GM23338 (cell line): ENCODE measurements around the gene PTGIR. TPM values are rescaled to one million over a fixed set of nuclear protein-coding genes. Genes with fewer than 3 reads are reported as not detected.

Experiments
- ATAC-seq: fragments of 200-7000 bp; cut with Tn5 transposase; 3 replicates; pipeline ENCODE4 v1.9.1; 2020
- DNase-seq: peaks from one replicate; pipeline ENCODE4 v3.0.0-alpha.2; 2015; ENCODE audit warnings: low spot score
- H2AFZ ChIP-seq: fragments of 200-600 bp; sonication (generic); 2 replicates; pipeline ENCODE4 v1.8.0; 2016; ENCODE audit warnings: antibody characterized with exemption, mild to moderate bottlenecking, moderate library complexity
- H3F3A ChIP-seq: fragments of 200-600 bp; sonication (generic); replicated peaks from 2 replicates; pipeline ENCODE4 v1.8.0; 2017; ENCODE audit warnings: antibody characterized with exemption, mixed run types, low read depth
- H3K27ac ChIP-seq: fragments of 200-600 bp; sonication (generic); 2 replicates; pipeline ENCODE4 v1.6.1; 2016; ENCODE audit warnings: low read depth
- H3K27me3 ChIP-seq: fragments of 200-600 bp; sonication (generic); 2 replicates; pipeline ENCODE4 v1.8.0; 2016; ENCODE audit warnings: mild to moderate bottlenecking, mixed run types, moderate library complexity; ENCODE audit not compliant: insufficient read depth
- H3K36me3 ChIP-seq: fragments of 200-600 bp; sonication (generic); 2 replicates; pipeline ENCODE4 v1.8.0; 2016; ENCODE audit warnings: mild to moderate bottlenecking; ENCODE audit not compliant: insufficient read depth
- H3K4me1 ChIP-seq: fragments of 200-600 bp; sonication (generic); 2 replicates; pipeline ENCODE4 v1.8.0; 2016; ENCODE audit warnings: mild to moderate bottlenecking, moderate library complexity; ENCODE audit not compliant: insufficient read depth
- H3K4me2 ChIP-seq: fragments of 200-600 bp; sonication (generic); 2 replicates; pipeline ENCODE4 v1.7.1; 2017; ENCODE audit warnings: mixed run types
- H3K4me3 ChIP-seq: fragments of 200-600 bp; sonication (generic); 2 replicates; pipeline ENCODE4 v1.6.1; 2016; ENCODE audit warnings: mixed run types
- H3K79me2 ChIP-seq: fragments of 200-600 bp; sonication (generic); replicated peaks from 2 replicates; pipeline ENCODE4 v1.8.0; 2017; ENCODE audit warnings: mild to moderate bottlenecking; ENCODE audit not compliant: insufficient read depth
- H3K9me2 ChIP-seq: fragments of 200-600 bp; sonication (generic); 2 replicates; pipeline ENCODE4 v1.8.0; 2017; ENCODE audit not compliant: insufficient read depth
- H4K20me1 ChIP-seq: fragments of 200-600 bp; sonication (generic); replicated peaks from 2 replicates; pipeline ENCODE4 v1.8.0; 2017; ENCODE audit warnings: mild to moderate bottlenecking; ENCODE audit not compliant: insufficient read depth
- H3K27ac Mint-ChIP-seq: 2 replicates; pipeline ENCODE4 v1.8.0; 2020; ENCODE audit warnings: inconsistent platforms, mild to moderate bottlenecking, moderate library complexity, mixed read lengths
- H3K27me3 Mint-ChIP-seq: 3 replicates; pipeline ENCODE4 v1.8.0; 2022; ENCODE audit warnings: low read depth, mild to moderate bottlenecking, moderate library complexity, mixed read lengths, inconsistent platforms; ENCODE audit not compliant: insufficient read depth, poor library complexity
- H3K36me3 Mint-ChIP-seq: 3 replicates; pipeline ENCODE4 v1.8.0; 2021; ENCODE audit warnings: low read depth, mild to moderate bottlenecking, inconsistent platforms, moderate library complexity, mixed read lengths
- H3K4me1 Mint-ChIP-seq: 3 replicates; pipeline ENCODE4 v1.8.0; 2020; ENCODE audit warnings: mild to moderate bottlenecking, inconsistent platforms, mixed read lengths
- H3K4me3 Mint-ChIP-seq: 3 replicates; pipeline ENCODE4 v1.8.0; 2021; ENCODE audit warnings: moderate library complexity, mild to moderate bottlenecking, inconsistent platforms, mixed read lengths
- H3K9me3 Mint-ChIP-seq: 3 replicates; pipeline ENCODE4 v1.8.0; 2020; ENCODE audit warnings: moderate library complexity, mild to moderate bottlenecking, inconsistent platforms, mixed read lengths
- CREB1 ChIP-seq: fragments of 250-450 bp; sonication (Bioruptor Pico); IDR thresholded peaks from 2 replicates; pipeline ENCODE4 v1.5.0; 2020; ENCODE audit warnings: low read depth, mild to moderate bottlenecking, moderate library complexity
- JUNB ChIP-seq: IDR thresholded peaks from one replicate; pipeline ENCODE4 v1.6.1; 2016; ENCODE audit warnings: antibody characterized with exemption; ENCODE audit not compliant: unreplicated experiment
- POLR2AphosphoS5 ChIP-seq: IDR thresholded peaks from 2 replicates; pipeline ENCODE4 v1.6.1; 2016; ENCODE audit warnings: antibody characterized with exemption, low read depth
- ZNF114 ChIP-seq: fragments of 250-450 bp; sonication (Bioruptor Pico); IDR thresholded peaks from 2 replicates; pipeline ENCODE4 v1.5.0; 2020; ENCODE audit warnings: mild to moderate bottlenecking, moderate library complexity
- ZNF331 ChIP-seq: fragments of 250-450 bp; sonication (Bioruptor Pico); IDR thresholded peaks from 2 replicates; pipeline ENCODE4 v1.5.0; 2020; ENCODE audit warnings: low read depth, mild to moderate bottlenecking, moderate library complexity
- polyA plus RNA-seq: library from polyadenylated mRNA; unstranded; fragments of >200 nt; fragmentation: Nextera tagmentation; extraction: Ambion mirVana; gene quantifications from 2 replicates; pipeline ENCODE4 v1.2.1, GENCODE V29; 2016
- total RNA-seq: library from RNA; depleted of rRNA; stranded (reverse); fragments of >200 nt; shearing (Covaris generic); gene quantifications from 2 replicates; pipeline ENCODE4 v1.2.3, GENCODE V29; 2014
- TF ChIP-seq, protein P1 (sequence below): fragments of 250-450 bp; sonication (Bioruptor Pico); IDR thresholded peaks from 2 replicates; pipeline ENCODE4 v1.5.0; 2020; ENCODE audit warnings: mild to moderate bottlenecking, moderate library complexity
- TF ChIP-seq, protein P2 (sequence below): IDR thresholded peaks from one replicate; pipeline ENCODE4 v1.6.1; 2018; ENCODE audit warnings: antibody characterized with exemption; ENCODE audit not compliant: unreplicated experiment

The PTGIR gene
- total and polyA plus RNA-seq, 2 experiments from 2014 or later = not detected

DNA sequence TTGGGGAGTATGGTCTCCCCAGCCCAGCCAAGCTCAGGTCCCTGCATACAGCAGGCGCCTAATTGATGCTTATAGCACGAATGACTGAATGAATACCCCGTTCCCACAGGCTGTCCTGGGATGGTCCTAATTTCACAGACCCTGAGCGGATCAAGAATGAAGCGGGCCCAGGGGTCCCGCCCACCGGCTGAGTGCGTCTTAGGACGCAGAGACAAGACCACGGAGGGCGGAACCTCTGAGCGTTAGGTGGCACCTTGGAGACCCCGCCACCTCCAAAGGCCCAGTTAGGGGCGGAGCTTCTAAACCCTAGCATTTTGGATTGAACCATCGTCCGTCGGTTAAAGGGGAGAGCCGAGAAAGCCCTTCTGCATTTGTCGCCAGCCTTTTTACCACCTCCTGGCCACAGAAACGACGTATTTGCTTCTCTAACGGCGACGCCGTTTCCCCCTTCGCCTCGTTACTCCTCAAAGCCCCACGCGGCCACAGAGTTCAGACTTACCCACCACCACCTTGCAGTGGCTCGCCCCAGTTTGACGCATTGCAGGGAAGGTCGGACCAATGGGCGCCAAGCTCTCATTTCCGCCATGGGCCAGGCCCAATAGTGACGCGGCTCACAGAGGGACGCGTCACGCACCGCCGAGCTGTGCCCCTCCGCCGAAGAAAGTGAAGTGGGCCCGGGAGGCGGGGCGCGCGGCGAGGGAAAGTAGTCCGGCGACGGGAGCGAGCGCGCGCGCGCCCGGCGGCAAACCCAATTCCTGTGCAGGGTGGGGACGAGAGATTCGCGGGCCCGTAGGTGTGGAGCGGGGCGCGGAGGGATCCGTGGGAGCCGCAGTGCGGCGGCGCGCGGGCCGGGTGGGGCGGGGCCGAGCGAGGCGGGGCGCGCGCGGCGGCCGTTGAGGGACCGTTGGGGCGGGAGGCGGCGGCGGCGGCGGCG, 24.2 kb downstream of the PTGIR start:
- Histone ChIP-seq H2AFZ (peak overlapping the region; percentile 73), H3K4me2 (peak overlapping the region; percentile 60), H3K79me2 (peaks cover 39% of the 10 kb centered on the region), H3K4me3 (peak overlapping the region; percentile 100), H3K27ac (peak overlapping the region; percentile 94), H3K4me1 (peaks cover 11% of the 10 kb centered on the region), H3K9me2 (no peaks in the 10 kb centered on the region), H3K36me3 (no peaks in the 10 kb centered on the region; the same call in 1 of the 2 replicates), H4K20me1 (peaks cover 21% of the 10 kb centered on the region), H3K27me3 (no peaks in the 10 kb centered on the region), H3F3A (no peaks in the 10 kb centered on the region)
- TF ChIP-seq POLR2AphosphoS5 = peak; percentile 46; the same call in 1 of the 2 replicates
- TF ChIP-seq ZNF331 = peak; percentile 55; the same call in 1 of the 2 replicates
- TF ChIP-seq, protein P1, sequence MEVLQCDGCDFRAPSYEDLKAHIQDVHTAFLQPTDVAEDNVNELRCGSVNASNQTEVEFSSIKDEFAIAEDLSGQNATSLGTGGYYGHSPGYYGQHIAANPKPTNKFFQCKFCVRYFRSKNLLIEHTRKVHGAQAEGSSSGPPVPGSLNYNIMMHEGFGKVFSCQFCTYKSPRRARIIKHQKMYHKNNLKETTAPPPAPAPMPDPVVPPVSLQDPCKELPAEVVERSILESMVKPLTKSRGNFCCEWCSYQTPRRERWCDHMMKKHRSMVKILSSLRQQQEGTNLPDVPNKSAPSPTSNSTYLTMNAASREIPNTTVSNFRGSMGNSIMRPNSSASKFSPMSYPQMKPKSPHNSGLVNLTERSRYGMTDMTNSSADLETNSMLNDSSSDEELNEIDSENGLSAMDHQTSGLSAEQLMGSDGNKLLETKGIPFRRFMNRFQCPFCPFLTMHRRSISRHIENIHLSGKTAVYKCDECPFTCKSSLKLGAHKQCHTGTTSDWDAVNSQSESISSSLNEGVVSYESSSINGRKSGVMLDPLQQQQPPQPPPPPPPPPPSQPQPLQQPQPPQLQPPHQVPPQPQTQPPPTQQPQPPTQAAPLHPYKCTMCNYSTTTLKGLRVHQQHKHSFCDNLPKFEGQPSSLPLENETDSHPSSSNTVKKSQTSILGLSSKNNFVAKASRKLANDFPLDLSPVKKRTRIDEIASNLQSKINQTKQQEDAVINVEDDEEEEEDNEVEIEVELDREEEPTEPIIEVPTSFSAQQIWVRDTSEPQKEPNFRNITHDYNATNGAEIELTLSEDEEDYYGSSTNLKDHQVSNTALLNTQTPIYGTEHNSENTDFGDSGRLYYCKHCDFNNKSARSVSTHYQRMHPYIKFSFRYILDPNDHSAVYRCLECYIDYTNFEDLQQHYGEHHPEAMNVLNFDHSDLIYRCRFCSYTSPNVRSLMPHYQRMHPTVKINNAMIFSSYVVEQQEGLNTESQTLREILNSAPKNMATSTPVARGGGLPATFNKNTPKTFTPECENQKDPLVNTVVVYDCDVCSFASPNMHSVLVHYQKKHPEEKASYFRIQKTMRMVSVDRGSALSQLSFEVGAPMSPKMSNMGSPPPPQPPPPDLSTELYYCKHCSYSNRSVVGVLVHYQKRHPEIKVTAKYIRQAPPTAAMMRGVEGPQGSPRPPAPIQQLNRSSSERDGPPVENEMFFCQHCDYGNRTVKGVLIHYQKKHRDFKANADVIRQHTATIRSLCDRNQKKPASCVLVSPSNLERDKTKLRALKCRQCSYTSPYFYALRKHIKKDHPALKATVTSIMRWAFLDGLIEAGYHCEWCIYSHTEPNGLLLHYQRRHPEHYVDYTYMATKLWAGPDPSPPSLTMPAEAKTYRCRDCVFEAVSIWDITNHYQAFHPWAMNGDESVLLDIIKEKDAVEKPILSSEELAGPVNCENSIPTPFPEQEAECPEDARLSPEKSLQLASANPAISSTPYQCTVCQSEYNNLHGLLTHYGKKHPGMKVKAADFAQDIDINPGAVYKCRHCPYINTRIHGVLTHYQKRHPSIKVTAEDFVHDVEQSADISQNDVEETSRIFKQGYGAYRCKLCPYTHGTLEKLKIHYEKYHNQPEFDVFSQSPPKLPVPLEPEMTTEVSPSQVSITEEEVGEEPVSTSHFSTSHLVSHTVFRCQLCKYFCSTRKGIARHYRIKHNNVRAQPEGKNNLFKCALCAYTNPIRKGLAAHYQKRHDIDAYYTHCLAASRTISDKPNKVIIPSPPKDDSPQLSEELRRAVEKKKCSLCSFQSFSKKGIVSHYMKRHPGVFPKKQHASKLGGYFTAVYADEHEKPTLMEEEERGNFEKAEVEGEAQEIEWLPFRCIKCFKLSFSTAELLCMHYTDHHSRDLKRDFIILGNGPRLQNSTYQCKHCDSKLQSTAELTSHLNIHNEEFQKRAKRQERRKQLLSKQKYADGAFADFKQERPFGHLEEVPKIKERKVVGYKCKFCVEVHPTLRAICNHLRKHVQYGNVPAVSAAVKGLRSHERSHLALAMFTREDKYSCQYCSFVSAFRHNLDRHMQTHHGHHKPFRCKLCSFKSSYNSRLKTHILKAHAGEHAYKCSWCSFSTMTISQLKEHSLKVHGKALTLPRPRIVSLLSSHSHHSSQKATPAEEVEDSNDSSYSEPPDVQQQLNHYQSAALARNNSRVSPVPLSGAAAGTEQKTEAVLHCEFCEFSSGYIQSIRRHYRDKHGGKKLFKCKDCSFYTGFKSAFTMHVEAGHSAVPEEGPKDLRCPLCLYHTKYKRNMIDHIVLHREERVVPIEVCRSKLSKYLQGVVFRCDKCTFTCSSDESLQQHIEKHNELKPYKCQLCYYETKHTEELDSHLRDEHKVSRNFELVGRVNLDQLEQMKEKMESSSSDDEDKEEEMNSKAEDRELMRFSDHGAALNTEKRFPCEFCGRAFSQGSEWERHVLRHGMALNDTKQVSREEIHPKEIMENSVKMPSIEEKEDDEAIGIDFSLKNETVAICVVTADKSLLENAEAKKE (CRISPR knock-in tag) = peak; percentile 67; the same call in 1 of the 2 replicates
- TF ChIP-seq, protein P2, sequence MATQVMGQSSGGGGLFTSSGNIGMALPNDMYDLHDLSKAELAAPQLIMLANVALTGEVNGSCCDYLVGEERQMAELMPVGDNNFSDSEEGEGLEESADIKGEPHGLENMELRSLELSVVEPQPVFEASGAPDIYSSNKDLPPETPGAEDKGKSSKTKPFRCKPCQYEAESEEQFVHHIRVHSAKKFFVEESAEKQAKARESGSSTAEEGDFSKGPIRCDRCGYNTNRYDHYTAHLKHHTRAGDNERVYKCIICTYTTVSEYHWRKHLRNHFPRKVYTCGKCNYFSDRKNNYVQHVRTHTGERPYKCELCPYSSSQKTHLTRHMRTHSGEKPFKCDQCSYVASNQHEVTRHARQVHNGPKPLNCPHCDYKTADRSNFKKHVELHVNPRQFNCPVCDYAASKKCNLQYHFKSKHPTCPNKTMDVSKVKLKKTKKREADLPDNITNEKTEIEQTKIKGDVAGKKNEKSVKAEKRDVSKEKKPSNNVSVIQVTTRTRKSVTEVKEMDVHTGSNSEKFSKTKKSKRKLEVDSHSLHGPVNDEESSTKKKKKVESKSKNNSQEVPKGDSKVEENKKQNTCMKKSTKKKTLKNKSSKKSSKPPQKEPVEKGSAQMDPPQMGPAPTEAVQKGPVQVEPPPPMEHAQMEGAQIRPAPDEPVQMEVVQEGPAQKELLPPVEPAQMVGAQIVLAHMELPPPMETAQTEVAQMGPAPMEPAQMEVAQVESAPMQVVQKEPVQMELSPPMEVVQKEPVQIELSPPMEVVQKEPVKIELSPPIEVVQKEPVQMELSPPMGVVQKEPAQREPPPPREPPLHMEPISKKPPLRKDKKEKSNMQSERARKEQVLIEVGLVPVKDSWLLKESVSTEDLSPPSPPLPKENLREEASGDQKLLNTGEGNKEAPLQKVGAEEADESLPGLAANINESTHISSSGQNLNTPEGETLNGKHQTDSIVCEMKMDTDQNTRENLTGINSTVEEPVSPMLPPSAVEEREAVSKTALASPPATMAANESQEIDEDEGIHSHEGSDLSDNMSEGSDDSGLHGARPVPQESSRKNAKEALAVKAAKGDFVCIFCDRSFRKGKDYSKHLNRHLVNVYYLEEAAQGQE = no peak
- peak; percentile 99 for TF ChIP-seq ZNF114 (CRISPR knock-in tag)
- no peak for TF ChIP-seq JUNB
- peak; percentile 96 for TF ChIP-seq CREB1 (CRISPR knock-in tag)
- peak; percentile 82 for ATAC-seq
- Mint-ChIP-seq H3K4me3 (peak overlapping the region; percentile 96), H3K36me3 (no peaks in the 10 kb centered on the region; the same call in 1 of the 3 replicates), H3K27ac (peak overlapping the region; percentile 100), H3K4me1 (peaks cover 25% of the 10 kb centered on the region), H3K9me3 (peaks cover 2% of the 10 kb centered on the region; the same call in 1 of the 3 replicates), H3K27me3 (peaks cover 13% of the 10 kb centered on the region)
- peak; percentile 99 for DNase-seq
